Body of pancreas (tissue), 4 donors: Measurements from ENCODE around the gene SPRY4.

Source experiments
- CTCF ChIP-seq, 7 experiments: fragments of 450-650 bp in 4 of 7; fragments of 200-600 bp in 3 of 7; sonication (generic) in 3 of 7; IDR thresholded peaks; one replicate each; pipeline ENCODE4 v1.5.1; 2016 to 2019; ENCODE audit warnings: antibody characterized with exemption in 7 of 7
- POLR2A ChIP-seq, 3 donors: fragments of 450-650 bp; IDR thresholded peaks; one replicate each; pipeline ENCODE4 v1.6.1; 2016; ENCODE audit warnings: antibody characterized with exemption in 3 of 3, mild to moderate bottlenecking in 2 of 3

GRCh38 chr5:142296914-142297417, 27.9 kb downstream of the SPRY4 start:
- no peak for TF ChIP-seq CTCF (IDR thresholded peaks at IDR 0.05)
- no peak for TF ChIP-seq POLR2A (IDR thresholded peaks at IDR 0.05)
